ENCODE results near the gene CAPN14. TPM values are rescaled to one million over a fixed set of nuclear protein-coding genes. Genes with fewer than 3 reads are reported as not detected.

Gene CAPN14
- total and polyA plus RNA-seq, 4 donors: 0.05 to 0.08 TPM; not detected in 2

DNA sequence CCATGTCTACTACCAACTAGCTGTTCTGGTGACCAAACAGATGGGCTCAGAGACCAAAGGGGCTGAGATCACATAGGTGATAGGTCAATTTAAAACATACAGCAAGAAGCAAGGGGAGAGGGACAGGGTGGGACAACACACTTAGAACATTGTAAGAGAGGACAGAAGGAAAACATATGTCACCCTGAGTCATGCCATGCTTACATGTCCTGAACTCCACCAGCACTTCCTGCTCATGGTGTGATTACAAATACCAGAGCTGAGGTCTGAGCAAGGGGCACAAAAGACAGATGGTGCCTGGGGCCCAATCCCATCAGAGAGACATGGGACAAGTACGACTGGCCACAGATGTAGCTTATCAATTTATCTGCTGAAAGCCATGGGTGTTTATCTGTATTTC, 50.4 kb downstream of the CAPN14 start:
- no peak overlapping the region for H3K4me3 ChIP-seq (ENCODE audit: low read depth in 1 of 3, low read length in 3 of 3)
- DNase-seq (ENCODE audit: low spot score): no peak
- no peaks in the 10 kb centered on the region for H3K27me3 ChIP-seq (ENCODE audit: control insufficient read depth in 4 of 4, insufficient read depth in 4 of 4, low read length in 3 of 4)
- no peaks in the 10 kb centered on the region for H3K36me3 ChIP-seq (ENCODE audit: control insufficient read depth in 4 of 4, insufficient read depth in 3 of 4, low read depth in 1 of 4, low read length in 3 of 4)
- no peak overlapping the region for H3K27ac ChIP-seq (ENCODE audit: low read depth in 1 of 2, low read length in 2 of 2)
- H3K9me3 ChIP-seq (ENCODE audit: control insufficient read depth in 4 of 4, low read length in 3 of 4): no peaks in the 10 kb centered on the region
- WGBS: 79% methylated on average over 1 of the region's 1 CpG
- TF ChIP-seq, protein P1, sequence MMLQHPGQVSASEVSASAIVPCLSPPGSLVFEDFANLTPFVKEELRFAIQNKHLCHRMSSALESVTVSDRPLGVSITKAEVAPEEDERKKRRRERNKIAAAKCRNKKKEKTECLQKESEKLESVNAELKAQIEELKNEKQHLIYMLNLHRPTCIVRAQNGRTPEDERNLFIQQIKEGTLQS (IDR thresholded peaks at IDR 0.05): no peak
- TF ChIP-seq FOXA2 (IDR thresholded peaks at IDR 0.05) (no peak), JUND (IDR thresholded peaks at IDR 0.05) (no peak), FOXA1 (IDR thresholded peaks at IDR 0.05) (no peak), GABPA (IDR thresholded peaks at IDR 0.05 in 1 of 2, conservative IDR thresholded peaks at IDR 0.05 in 1 of 2) (no peak), TAF1 (conservative IDR thresholded peaks at IDR 0.05) (no peak), SP1 (IDR thresholded peaks at IDR 0.05) (no peak), YY1 (IDR thresholded peaks at IDR 0.05) (no peak), HNF4G (IDR thresholded peaks at IDR 0.05) (no peak), NR2F2 (IDR thresholded peaks at IDR 0.05) (no peak), HNF4A (conservative IDR thresholded peaks at IDR 0.05) (no peak)
- TF ChIP-seq, protein P2, sequence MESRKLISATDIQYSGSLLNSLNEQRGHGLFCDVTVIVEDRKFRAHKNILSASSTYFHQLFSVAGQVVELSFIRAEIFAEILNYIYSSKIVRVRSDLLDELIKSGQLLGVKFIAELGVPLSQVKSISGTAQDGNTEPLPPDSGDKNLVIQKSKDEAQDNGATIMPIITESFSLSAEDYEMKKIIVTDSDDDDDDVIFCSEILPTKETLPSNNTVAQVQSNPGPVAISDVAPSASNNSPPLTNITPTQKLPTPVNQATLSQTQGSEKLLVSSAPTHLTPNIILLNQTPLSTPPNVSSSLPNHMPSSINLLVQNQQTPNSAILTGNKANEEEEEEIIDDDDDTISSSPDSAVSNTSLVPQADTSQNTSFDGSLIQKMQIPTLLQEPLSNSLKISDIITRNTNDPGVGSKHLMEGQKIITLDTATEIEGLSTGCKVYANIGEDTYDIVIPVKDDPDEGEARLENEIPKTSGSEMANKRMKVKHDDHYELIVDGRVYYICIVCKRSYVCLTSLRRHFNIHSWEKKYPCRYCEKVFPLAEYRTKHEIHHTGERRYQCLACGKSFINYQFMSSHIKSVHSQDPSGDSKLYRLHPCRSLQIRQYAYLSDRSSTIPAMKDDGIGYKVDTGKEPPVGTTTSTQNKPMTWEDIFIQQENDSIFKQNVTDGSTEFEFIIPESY (IDR thresholded peaks at IDR 0.05): no peak
- TF ChIP-seq, protein P3, sequence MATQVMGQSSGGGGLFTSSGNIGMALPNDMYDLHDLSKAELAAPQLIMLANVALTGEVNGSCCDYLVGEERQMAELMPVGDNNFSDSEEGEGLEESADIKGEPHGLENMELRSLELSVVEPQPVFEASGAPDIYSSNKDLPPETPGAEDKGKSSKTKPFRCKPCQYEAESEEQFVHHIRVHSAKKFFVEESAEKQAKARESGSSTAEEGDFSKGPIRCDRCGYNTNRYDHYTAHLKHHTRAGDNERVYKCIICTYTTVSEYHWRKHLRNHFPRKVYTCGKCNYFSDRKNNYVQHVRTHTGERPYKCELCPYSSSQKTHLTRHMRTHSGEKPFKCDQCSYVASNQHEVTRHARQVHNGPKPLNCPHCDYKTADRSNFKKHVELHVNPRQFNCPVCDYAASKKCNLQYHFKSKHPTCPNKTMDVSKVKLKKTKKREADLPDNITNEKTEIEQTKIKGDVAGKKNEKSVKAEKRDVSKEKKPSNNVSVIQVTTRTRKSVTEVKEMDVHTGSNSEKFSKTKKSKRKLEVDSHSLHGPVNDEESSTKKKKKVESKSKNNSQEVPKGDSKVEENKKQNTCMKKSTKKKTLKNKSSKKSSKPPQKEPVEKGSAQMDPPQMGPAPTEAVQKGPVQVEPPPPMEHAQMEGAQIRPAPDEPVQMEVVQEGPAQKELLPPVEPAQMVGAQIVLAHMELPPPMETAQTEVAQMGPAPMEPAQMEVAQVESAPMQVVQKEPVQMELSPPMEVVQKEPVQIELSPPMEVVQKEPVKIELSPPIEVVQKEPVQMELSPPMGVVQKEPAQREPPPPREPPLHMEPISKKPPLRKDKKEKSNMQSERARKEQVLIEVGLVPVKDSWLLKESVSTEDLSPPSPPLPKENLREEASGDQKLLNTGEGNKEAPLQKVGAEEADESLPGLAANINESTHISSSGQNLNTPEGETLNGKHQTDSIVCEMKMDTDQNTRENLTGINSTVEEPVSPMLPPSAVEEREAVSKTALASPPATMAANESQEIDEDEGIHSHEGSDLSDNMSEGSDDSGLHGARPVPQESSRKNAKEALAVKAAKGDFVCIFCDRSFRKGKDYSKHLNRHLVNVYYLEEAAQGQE (IDR thresholded peaks at IDR 0.05): no peak
- H3K9ac ChIP-seq (ENCODE audit: low read depth in 1 of 2, low read length in 2 of 2): no peak overlapping the region
- H3K4me1 ChIP-seq (ENCODE audit: control insufficient read depth in 4 of 4, insufficient read depth in 4 of 4, low read length in 3 of 4): no peaks in the 10 kb centered on the region

DNA sequence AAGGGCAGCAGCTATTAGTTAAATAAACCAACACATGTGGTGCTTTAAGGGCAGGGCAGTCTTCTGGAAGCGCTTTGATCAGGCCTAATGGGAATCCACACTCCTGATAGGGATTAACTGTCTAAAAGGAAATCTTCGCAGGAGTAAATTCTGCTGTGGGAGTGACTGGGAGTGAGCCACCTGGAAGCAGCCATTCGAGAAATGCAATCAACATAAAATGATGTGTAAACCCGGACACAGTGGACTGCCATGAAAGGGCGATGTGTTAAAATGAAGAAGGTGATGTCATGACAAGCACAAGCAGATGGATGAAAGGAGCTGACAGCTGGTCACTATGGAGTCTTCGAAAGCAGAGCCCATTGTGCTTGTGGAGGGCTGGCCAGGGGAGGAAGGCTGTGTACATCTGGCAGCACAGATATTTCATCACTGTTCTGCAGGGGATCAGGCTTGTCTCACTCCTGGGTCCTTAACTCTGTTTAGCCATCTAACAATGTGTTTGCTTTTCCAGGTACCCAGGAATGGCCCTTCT, 54.2 kb downstream of the CAPN14 start:
- H3K4me3 ChIP-seq (ENCODE audit: low read depth in 1 of 3, low read length in 3 of 3): no peak overlapping the region
- WGBS: 67% methylated on average over 6 of the region's 6 CpGs
- no peaks in the 10 kb centered on the region for H3K9me3 ChIP-seq (ENCODE audit: control insufficient read depth in 4 of 4, low read length in 3 of 4)

More for the DNA sequence above, 54.2 kb downstream of the CAPN14 start:
- Histone ChIP-seq H3K27ac (ENCODE audit: low read depth in 1 of 2, low read length in 2 of 2) (no peak overlapping the region), H3K4me1 (ENCODE audit: control insufficient read depth in 4 of 4, insufficient read depth in 4 of 4, low read length in 3 of 4) (no peaks in the 10 kb centered on the region), H3K36me3 (ENCODE audit: control insufficient read depth in 4 of 4, insufficient read depth in 3 of 4, low read depth in 1 of 4, low read length in 3 of 4) (no peaks in the 10 kb centered on the region), H3K27me3 (ENCODE audit: control insufficient read depth in 4 of 4, insufficient read depth in 4 of 4, low read length in 3 of 4) (no peaks in the 10 kb centered on the region), H3K9ac (ENCODE audit: low read depth in 1 of 2, low read length in 2 of 2) (no peak overlapping the region)
- DNase-seq (ENCODE audit: low spot score): no peak
- TF ChIP-seq, protein P3 (IDR thresholded peaks at IDR 0.05): no peak
- TF ChIP-seq RXRA (IDR thresholded peaks at IDR 0.05) (no peak), NR2F2 (IDR thresholded peaks at IDR 0.05) (no peak), GABPA (IDR thresholded peaks at IDR 0.05 in 1 of 2, conservative IDR thresholded peaks at IDR 0.05 in 1 of 2) (no peak), JUND (IDR thresholded peaks at IDR 0.05) (no peak), FOXA1 (IDR thresholded peaks at IDR 0.05) (no peak), HNF4A (conservative IDR thresholded peaks at IDR 0.05) (no peak), SP1 (IDR thresholded peaks at IDR 0.05) (no peak), TAF1 (conservative IDR thresholded peaks at IDR 0.05) (no peak), EGR1 (IDR thresholded peaks at IDR 0.05; ENCODE audit: low read depth in 2 of 2) (no peak), YY1 (IDR thresholded peaks at IDR 0.05) (no peak)
- TF ChIP-seq, protein P1 (IDR thresholded peaks at IDR 0.05): no peak
- TF ChIP-seq, protein P4, sequence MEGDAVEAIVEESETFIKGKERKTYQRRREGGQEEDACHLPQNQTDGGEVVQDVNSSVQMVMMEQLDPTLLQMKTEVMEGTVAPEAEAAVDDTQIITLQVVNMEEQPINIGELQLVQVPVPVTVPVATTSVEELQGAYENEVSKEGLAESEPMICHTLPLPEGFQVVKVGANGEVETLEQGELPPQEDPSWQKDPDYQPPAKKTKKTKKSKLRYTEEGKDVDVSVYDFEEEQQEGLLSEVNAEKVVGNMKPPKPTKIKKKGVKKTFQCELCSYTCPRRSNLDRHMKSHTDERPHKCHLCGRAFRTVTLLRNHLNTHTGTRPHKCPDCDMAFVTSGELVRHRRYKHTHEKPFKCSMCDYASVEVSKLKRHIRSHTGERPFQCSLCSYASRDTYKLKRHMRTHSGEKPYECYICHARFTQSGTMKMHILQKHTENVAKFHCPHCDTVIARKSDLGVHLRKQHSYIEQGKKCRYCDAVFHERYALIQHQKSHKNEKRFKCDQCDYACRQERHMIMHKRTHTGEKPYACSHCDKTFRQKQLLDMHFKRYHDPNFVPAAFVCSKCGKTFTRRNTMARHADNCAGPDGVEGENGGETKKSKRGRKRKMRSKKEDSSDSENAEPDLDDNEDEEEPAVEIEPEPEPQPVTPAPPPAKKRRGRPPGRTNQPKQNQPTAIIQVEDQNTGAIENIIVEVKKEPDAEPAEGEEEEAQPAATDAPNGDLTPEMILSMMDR (IDR thresholded peaks at IDR 0.05; ENCODE audit: low read depth, low read length, missing input control): no peak
- TF ChIP-seq, protein P2 (IDR thresholded peaks at IDR 0.05): no peak
- TF ChIP-seq, protein P5, sequence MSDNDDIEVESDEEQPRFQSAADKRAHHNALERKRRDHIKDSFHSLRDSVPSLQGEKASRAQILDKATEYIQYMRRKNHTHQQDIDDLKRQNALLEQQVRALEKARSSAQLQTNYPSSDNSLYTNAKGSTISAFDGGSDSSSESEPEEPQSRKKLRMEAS (IDR thresholded peaks at IDR 0.05): no peak

Measured in liver (tissue), 9 donors.